BLaER1 treated with 17β-estradiol and CSF1 and Interleukin-3, amounts not matched to agents 10 nM and 100 nM (cell line): ENCODE measurements around the gene RB1.
"Not testable (repeated sequence)": the region's sequence is repeated elsewhere in the genome, so short reads cannot be mapped to it uniquely, and the experiment has no call there.

Source experiments
- H3K27ac ChIP-seq, 11 experiments: shearing (Covaris generic); formaldehyde crosslinking; 2 replicates each; pipeline ENCODE4 v1.8.1; 2022
- H3K27me3 ChIP-seq, 11 experiments: shearing (Covaris generic); formaldehyde crosslinking; 2 replicates each; pipeline ENCODE4 v1.8.1; 2022
- H3K36me3 ChIP-seq, 11 experiments: shearing (Covaris generic); formaldehyde crosslinking; 2 replicates each; pipeline ENCODE4 v1.8.1; 2022
- H3K4me1 ChIP-seq, 10 experiments: shearing (Covaris generic); formaldehyde crosslinking; 2 replicates each; pipeline ENCODE4 v1.8.1; 2022
- H3K4me2 ChIP-seq, 11 experiments: shearing (Covaris generic); formaldehyde crosslinking; 2 replicates each; pipeline ENCODE4 v1.8.1; 2022
- H3K4me3 ChIP-seq, 10 experiments: shearing (Covaris generic); formaldehyde crosslinking; 2 replicates each; pipeline ENCODE4 v1.8.1; 2022
- H3K9ac ChIP-seq, 11 experiments: shearing (Covaris generic); formaldehyde crosslinking; 2 replicates each; pipeline ENCODE4 v1.8.1; 2022
- H3K9me3 ChIP-seq, 11 experiments: shearing (Covaris generic); formaldehyde crosslinking; replicated peaks in 1 of 11; 2 replicates each; pipeline ENCODE4 v1.8.1; 2022
- H4K20me1 ChIP-seq, 11 experiments: shearing (Covaris generic); formaldehyde crosslinking; 2 replicates each; pipeline ENCODE4 v1.8.1; 2022
- Cebpa-rat ChIP-seq, 11 experiments: shearing (Covaris generic); IDR thresholded peaks; 2 replicates each; pipeline ENCODE4 v1.8.1; 2022

Gene RB1

GRCh38 chr13:48318821-48319511, 15.4 kb downstream of the RB1 start:
- no peak overlapping the region for H3K27ac ChIP-seq
- peaks cover 85 to 100% (median 96%) of the 10 kb centered on the region in 11 experiments for H3K9me3 ChIP-seq
- no peak overlapping the region for H3K9ac ChIP-seq
- peak overlapping the region in 8 of 10 experiments; percentile 19 to 56 (median 38); a peak in 11 of 20 replicates for H3K4me3 ChIP-seq
- H4K20me1 ChIP-seq: peaks cover 0 to 61% (median 10%) of the 10 kb centered on the region in 11 experiments; a peak in 12 of 22 replicates
- H3K4me2 ChIP-seq: no peak overlapping the region
- TF ChIP-seq Cebpa-rat (IDR thresholded peaks at IDR 0.05): no peak
- no peaks in the 10 kb centered on the region for H3K27me3 ChIP-seq
- peaks cover 82 to 100% (median 99%) of the 10 kb centered on the region in 11 experiments for H3K36me3 ChIP-seq
- peaks cover 6 to 16% (median 15%) of the 10 kb centered on the region in 10 experiments; a peak in 18 of 20 replicates for H3K4me1 ChIP-seq

GRCh38 chr13:48319531-48320398, 16.2 kb downstream of the RB1 start:
- Histone ChIP-seq H3K4me2 (no peak overlapping the region), H3K9me3 (peaks cover 77 to 100% (median 95%) of the 10 kb centered on the region in 11 experiments), H3K27me3 (no peaks in the 10 kb centered on the region), H3K27ac (no peak overlapping the region), H4K20me1 (peaks cover 0 to 64% (median 10%) of the 10 kb centered on the region in 11 experiments; a peak in 12 of 22 replicates), H3K9ac (no peak overlapping the region), H3K4me1 (peaks cover 6 to 17% (median 15%) of the 10 kb centered on the region in 10 experiments; a peak in 18 of 20 replicates), H3K4me3 (peak overlapping the region in 8 of 10 experiments; percentile 16 to 56 (median 36); a peak in 14 of 20 replicates), H3K36me3 (peaks cover 74 to 100% (median 98%) of the 10 kb centered on the region in 11 experiments)
- TF ChIP-seq Cebpa-rat (IDR thresholded peaks at IDR 0.05): no peak

- Histone ChIP-seq H3K4me3 (peak overlapping the region in 8 of 10 experiments; percentile 16 to 56 (median 30); a peak in 13 of 20 replicates), H3K4me2 (no peak overlapping the region), H3K9ac (no peak overlapping the region), H3K27ac (no peak overlapping the region), H3K36me3 (peaks cover 71 to 100% (median 98%) of the 10 kb centered on the region in 11 experiments), H4K20me1 (peaks cover 0 to 64% (median 10%) of the 10 kb centered on the region in 11 experiments; a peak in 12 of 22 replicates), H3K27me3 (no peaks in the 10 kb centered on the region), H3K4me1 (peaks cover 6 to 17% (median 15%) of the 10 kb centered on the region in 10 experiments; a peak in 18 of 20 replicates), H3K9me3 (peaks cover 70 to 100% (median 95%) of the 10 kb centered on the region in 11 experiments)
- TF ChIP-seq Cebpa-rat (IDR thresholded peaks at IDR 0.05): no peak
Measured at GRCh38 chr13:48320399-48320790, 16.8 kb downstream of the RB1 start.

GRCh38 chr13:48320891-48321510, 17.4 kb downstream of the RB1 start:
- peaks cover 0 to 64% (median 7%) of the 10 kb centered on the region in 11 experiments; a peak in 12 of 22 replicates for H4K20me1 ChIP-seq
- peaks cover 6 to 17% (median 15%) of the 10 kb centered on the region in 10 experiments; a peak in 18 of 20 replicates for H3K4me1 ChIP-seq
- peak overlapping the region in 3 of 10 experiments; percentile 19 to 28 (median 26); a peak in 3 of 20 replicates for H3K4me3 ChIP-seq
- no peak overlapping the region for H3K9ac ChIP-seq
- no peak overlapping the region for H3K27ac ChIP-seq
- peaks cover 64 to 100% (median 95%) of the 10 kb centered on the region in 11 experiments for H3K9me3 ChIP-seq
- H3K27me3 ChIP-seq: no peaks in the 10 kb centered on the region
- no peak overlapping the region for H3K4me2 ChIP-seq
- TF ChIP-seq Cebpa-rat (IDR thresholded peaks at IDR 0.05): no peak
- H3K36me3 ChIP-seq: peaks cover 70 to 100% (median 98%) of the 10 kb centered on the region in 11 experiments

- Histone ChIP-seq H4K20me1 (peaks cover 0 to 53% (median 2%) of the 10 kb centered on the region in 11 experiments; a peak in 8 of 22 replicates), H3K27me3 (no peaks in the 10 kb centered on the region), H3K4me3 (no peak overlapping the region), H3K36me3 (peaks cover 64 to 100% (median 95%) of the 10 kb centered on the region in 11 experiments), H3K9me3 (peaks cover 51 to 96% (median 82%) of the 10 kb centered on the region in 11 experiments), H3K4me2 (no peak overlapping the region), H3K27ac (no peak overlapping the region), H3K9ac (no peak overlapping the region), H3K4me1 (peaks cover under 1 to 12% (median 8%) of the 10 kb centered on the region in 10 experiments; a peak in 17 of 20 replicates)
- TF ChIP-seq Cebpa-rat (IDR thresholded peaks at IDR 0.05): no peak
Measured at GRCh38 chr13:48322294-48322693, 18.7 kb downstream of the RB1 start.

- Histone ChIP-seq H3K4me1 (peaks cover 0 to 41% (median 0%) of the 10 kb centered on the region in 10 experiments; a peak in 2 of 20 replicates), H3K36me3 (peaks cover 33 to 77% (median 65%) of the 10 kb centered on the region in 11 experiments), H3K27ac (peak overlapping the region in 4 of 11 experiments; percentile 6 to 29 (median 12); a peak in 3 of 22 replicates), H4K20me1 (peaks cover 0 to 17% (median 0%) of the 10 kb centered on the region in 11 experiments; a peak in 6 of 22 replicates), H3K4me3 (no peak overlapping the region), H3K27me3 (no peaks in the 10 kb centered on the region), H3K9me3 (peaks cover 24 to 66% (median 49%) of the 10 kb centered on the region in 11 experiments; a peak in 21 of 22 replicates), H3K9ac (0 out of 22 replicates have a peak overlapping the region, but pooled peaks of 1 of the 11 experiments have one; percentile 2), H3K4me2 (peak overlapping the region in 2 of 11 experiments; percentile 3 to 6; a peak in 1 of 22 replicates)
- no peak for TF ChIP-seq Cebpa-rat (IDR thresholded peaks at IDR 0.05)
Measured at GRCh38 chr13:48333976-48334375, 30.4 kb downstream of the RB1 start.

- Histone ChIP-seq H4K20me1 (peaks cover 0 to 17% (median 0%) of the 10 kb centered on the region in 11 experiments; a peak in 7 of 22 replicates), H3K4me2 (peak overlapping the region in 2 of 11 experiments; percentile 3 to 6; a peak in 1 of 22 replicates), H3K36me3 (peaks cover 35 to 77% (median 67%) of the 10 kb centered on the region in 11 experiments), H3K4me3 (no peak overlapping the region), H3K4me1 (peaks cover 0 to 41% (median 0%) of the 10 kb centered on the region in 10 experiments; a peak in 2 of 20 replicates), H3K27ac (no peak overlapping the region), H3K9ac (no peak overlapping the region), H3K9me3 (peaks cover 26 to 67% (median 49%) of the 10 kb centered on the region in 11 experiments; a peak in 21 of 22 replicates), H3K27me3 (no peaks in the 10 kb centered on the region)
- TF ChIP-seq Cebpa-rat (IDR thresholded peaks at IDR 0.05): no peak
Measured at GRCh38 chr13:48334534-48335127, 31.1 kb downstream of the RB1 start.

GRCh38 chr13:48339198-48339597, 35.6 kb downstream of the RB1 start:
- H3K9me3 ChIP-seq: peaks cover 16 to 34% (median 31%) of the 10 kb centered on the region in 11 experiments; a peak in 21 of 22 replicates
- not testable (repeated sequence) for H3K4me2 ChIP-seq, H3K27me3 ChIP-seq, H3K9ac ChIP-seq, H3K27ac ChIP-seq, H3K4me3 ChIP-seq
- H3K36me3 ChIP-seq: peaks cover 44 to 73% (median 60%) of the 10 kb centered on the region in 11 experiments
- H3K4me1 ChIP-seq: peaks cover 0 to 13% (median 0%) of the 10 kb centered on the region in 10 experiments; a peak in 1 of 20 replicates
- peaks cover 0 to 35% (median 0%) of the 10 kb centered on the region in 11 experiments; a peak in 6 of 22 replicates for H4K20me1 ChIP-seq
